ENCODE results near the gene WDR7.

The WDR7 gene

GRCh38 chr18:57008001-57008686, 357.0 kb downstream of the WDR7 start:
- no peak for TF ChIP-seq CTCF (IDR thresholded peaks at IDR 0.05; ENCODE audit: low read length, missing control alignments)
- no peak for DNase-seq (ENCODE audit: low read depth)
- no peak overlapping the region for H3K4me3 ChIP-seq (replicated peaks; ENCODE audit: low read depth, low read length)

- no peak for TF ChIP-seq CTCF (IDR thresholded peaks at IDR 0.05; ENCODE audit: low read length, missing control alignments)
- no peak for DNase-seq (ENCODE audit: low read depth)
- H3K4me3 ChIP-seq (replicated peaks; ENCODE audit: low read depth, low read length): no peak overlapping the region
Observed at GRCh38 chr18:57009844-57010243, 358.7 kb downstream of the WDR7 start.

- H3K4me3 ChIP-seq (replicated peaks; ENCODE audit: low read depth, low read length): no peak overlapping the region
- TF ChIP-seq CTCF (IDR thresholded peaks at IDR 0.05; ENCODE audit: low read length, missing control alignments): no peak
- no peak for DNase-seq (ENCODE audit: low read depth)
Observed at GRCh38 chr18:57014772-57015413, 363.7 kb downstream of the WDR7 start.

- H3K4me3 ChIP-seq (replicated peaks; ENCODE audit: low read depth, low read length): no peak overlapping the region
- no peak for DNase-seq (ENCODE audit: low read depth)
- no peak for TF ChIP-seq CTCF (IDR thresholded peaks at IDR 0.05; ENCODE audit: low read length, missing control alignments)
Observed at GRCh38 chr18:57015451-57015850, 364.3 kb downstream of the WDR7 start.

- TF ChIP-seq CTCF (IDR thresholded peaks at IDR 0.05; ENCODE audit: low read length, missing control alignments): no peak
- DNase-seq (ENCODE audit: low read depth): no peak
- no peak overlapping the region for H3K4me3 ChIP-seq (replicated peaks; ENCODE audit: low read depth, low read length)
Observed at GRCh38 chr18:57018845-57019244, 367.7 kb downstream of the WDR7 start.

GRCh38 chr18:57022716-57023115, 371.6 kb downstream of the WDR7 start:
- no peak for TF ChIP-seq CTCF (IDR thresholded peaks at IDR 0.05; ENCODE audit: low read length, missing control alignments)
- no peak for DNase-seq (ENCODE audit: low read depth)
- no peak overlapping the region for H3K4me3 ChIP-seq (replicated peaks; ENCODE audit: low read depth, low read length)

All from fibroblast of pulmonary artery (primary cell).